Suprapubic skin (tissue), 4 donors: ENCODE results near the gene EFNA2. TPM values are rescaled to one million over a fixed set of nuclear protein-coding genes. Genes with fewer than 3 reads are reported as not detected.

ENCODE experiments used
- DNase-seq, 2 donors: peaks; one replicate each; pipeline ENCODE4 v3.0.0-alpha.2; 2019; ENCODE audit warnings: low spot score in 2 of 2
- H3K27ac ChIP-seq: fragments of 200-600 bp; sonication (generic); one replicate; pipeline ENCODE4 v1.5.1; 2019
- H3K27me3 ChIP-seq: fragments of 200-600 bp; sonication (generic); one replicate; pipeline ENCODE4 v1.5.1; 2019
- H3K36me3 ChIP-seq: fragments of 200-600 bp; sonication (generic); one replicate; pipeline ENCODE4 v1.5.1; 2019
- H3K4me1 ChIP-seq: fragments of 200-600 bp; sonication (generic); one replicate; pipeline ENCODE4 v1.5.1; 2019
- H3K4me3 ChIP-seq: fragments of 200-600 bp; sonication (generic); one replicate; pipeline ENCODE4 v1.5.1; 2019; ENCODE audit warnings: mild to moderate bottlenecking
- H3K9me3 ChIP-seq: fragments of 200-600 bp; sonication (generic); one replicate; pipeline ENCODE4 v1.5.1; 2019
- CTCF ChIP-seq, 2 donors: fragments of 200-600 bp in 1 of 2; fragments of 450-650 bp in 1 of 2; sonication (generic) in 1 of 2; IDR thresholded peaks; one replicate each; pipeline ENCODE4 v1.5.1; 2016 to 2019; ENCODE audit warnings: antibody characterized with exemption in 2 of 2, mild to moderate bottlenecking in 1 of 2, moderate library complexity in 1 of 2
- EP300 ChIP-seq: sonication (generic); formaldehyde crosslinking; IDR thresholded peaks from one replicate; pipeline ENCODE4 v1.6.1; 2017; ENCODE audit warnings: antibody characterized with exemption
- POLR2A ChIP-seq, 2 donors: fragments of 450-650 bp; IDR thresholded peaks; one replicate each; pipeline ENCODE4 v1.6.1; 2017; ENCODE audit warnings: antibody characterized with exemption in 2 of 2, mild to moderate bottlenecking in 2 of 2, moderate library complexity in 2 of 2
- POLR2AphosphoS5 ChIP-seq, 3 donors: sonication (generic); formaldehyde crosslinking; IDR thresholded peaks; one replicate each; pipeline ENCODE4 v1.6.1; 2017; ENCODE audit warnings: antibody characterized with exemption in 3 of 3
- WGBS: methylation state at CpG from one replicate; pipeline ENCODE4 v1.1.5; 2018; 5-methylcytosine and 5-hydroxymethylcytosine counted together
- total RNA-seq, 4 donors: library from RNA; depleted of rRNA; stranded (reverse); fragments of >200 nt; gene quantifications; one replicate each; pipeline ENCODE4 v1.1.0, GENCODE V29; 2016

Gene EFNA2
- total RNA-seq, 4 donors from 2014 or later = not detected

GRCh38 chr19:1258707-1259205, 26.9 kb upstream of the EFNA2 start:
- H3K27ac ChIP-seq = peak overlapping the region; percentile 92
- no peaks in the 10 kb centered on the region for H3K9me3 ChIP-seq
- peaks cover 92% of the 10 kb centered on the region for H3K4me1 ChIP-seq
- TF ChIP-seq CTCF (IDR thresholded peaks at IDR 0.05) = no peak
- TF ChIP-seq POLR2AphosphoS5 (IDR thresholded peaks at IDR 0.05) = no peak
- no peak for TF ChIP-seq EP300
- no peak for TF ChIP-seq POLR2A (IDR thresholded peaks at IDR 0.05)
- DNase-seq = no peak
- 10% methylated on average over 15 of the region's 15 CpGs for WGBS
- peak overlapping the region; percentile 31 for H3K4me3 ChIP-seq
- peaks cover 45% of the 10 kb centered on the region for H3K36me3 ChIP-seq
- no peaks in the 10 kb centered on the region for H3K27me3 ChIP-seq

- peak in 1 of 2 donors; percentile 29 for TF ChIP-seq POLR2A (IDR thresholded peaks at IDR 0.05)
- no peak for TF ChIP-seq EP300
- peak in 1 of 3 donors; percentile 78 for TF ChIP-seq POLR2AphosphoS5 (IDR thresholded peaks at IDR 0.05)
- H3K4me3 ChIP-seq = peak overlapping the region; percentile 31
- peak overlapping the region; percentile 92 for H3K27ac ChIP-seq
- WGBS = 17% methylated on average over 6 of the region's 17 CpGs
- peak in 1 of 2 donors; percentile 89 for DNase-seq
- no peaks in the 10 kb centered on the region for H3K9me3 ChIP-seq
- peaks cover 89% of the 10 kb centered on the region for H3K4me1 ChIP-seq
- peaks cover 39% of the 10 kb centered on the region for H3K36me3 ChIP-seq
- no peaks in the 10 kb centered on the region for H3K27me3 ChIP-seq
These were observed 26.3 kb upstream of the EFNA2 start for GRCh38 chr19:1259206-1259875.

- Histone ChIP-seq H3K4me3 (peak overlapping the region; percentile 59), H3K4me1 (peaks cover 89% of the 10 kb centered on the region), H3K9me3 (no peaks in the 10 kb centered on the region), H3K27me3 (no peaks in the 10 kb centered on the region), H3K36me3 (peaks cover 31% of the 10 kb centered on the region), H3K27ac (peak overlapping the region; percentile 92)
- WGBS = 6% methylated on average over 16 of the region's 33 CpGs
- no peak for DNase-seq
- TF ChIP-seq EP300 (no peak), POLR2AphosphoS5 (IDR thresholded peaks at IDR 0.05) (peak in 1 of 3 donors; percentile 24)
These were observed 25.6 kb upstream of the EFNA2 start for GRCh38 chr19:1259876-1260748.

- TF ChIP-seq EP300 (no peak), POLR2AphosphoS5 (IDR thresholded peaks at IDR 0.05) (peak in 1 of 3 donors; percentile 38), CTCF (IDR thresholded peaks at IDR 0.05) (no peak), POLR2A (IDR thresholded peaks at IDR 0.05) (peak in 1 of 2 donors; percentile 29)
- Histone ChIP-seq H3K9me3 (no peaks in the 10 kb centered on the region), H3K36me3 (peaks cover 23% of the 10 kb centered on the region), H3K4me1 (peaks cover 89% of the 10 kb centered on the region), H3K27me3 (no peaks in the 10 kb centered on the region), H3K4me3 (peak overlapping the region; percentile 59), H3K27ac (peak overlapping the region; percentile 92)
- WGBS = 1% methylated on average over 26 of the region's 83 CpGs
- peak; percentile 97 for DNase-seq
These were observed 24.7 kb upstream of the EFNA2 start for GRCh38 chr19:1260749-1261537.

- Histone ChIP-seq H3K27ac (peak overlapping the region; percentile 92), H3K4me3 (peak overlapping the region; percentile 59), H3K27me3 (no peaks in the 10 kb centered on the region), H3K4me1 (peaks cover 92% of the 10 kb centered on the region), H3K9me3 (no peaks in the 10 kb centered on the region), H3K36me3 (peaks cover 18% of the 10 kb centered on the region)
- DNase-seq = no peak
- TF ChIP-seq POLR2AphosphoS5 (IDR thresholded peaks at IDR 0.05) (no peak), POLR2A (IDR thresholded peaks at IDR 0.05) (no peak), EP300 (no peak), CTCF (IDR thresholded peaks at IDR 0.05) (no peak)
- WGBS = 7% methylated on average over 14 of the region's 14 CpGs
These were observed 24.2 kb upstream of the EFNA2 start for GRCh38 chr19:1261538-1261797.
